M059J (cell line): ENCODE measurements around the gene TBC1D23. TPM values are rescaled to one million over a fixed set of nuclear protein-coding genes. Genes with fewer than 3 reads are reported as not detected.
"Not testable (repeated sequence)": the region's sequence is repeated elsewhere in the genome, so short reads cannot be mapped to it uniquely, and the experiment has no call there.

Experiments used
- DNase-seq: peaks from one replicate; pipeline ENCODE4 v3.0.0-alpha.2; 2012; ENCODE audit warnings: low read depth
- total RNA-seq: library from RNA; depleted of rRNA; stranded (reverse); fragments of >200 nt; shearing (Covaris generic); gene quantifications from 2 replicates; pipeline ENCODE4 v1.2.3, GENCODE V29; 2014

TBC1D23 gene
- total RNA-seq, 1 experiment from 2014 or later: 79.3 TPM

GRCh38 chr3:100256731-100257151 is 4.1 kb upstream of the TBC1D23 start:
- peak; percentile 59 for DNase-seq

GRCh38 chr3:100257586-100257985 is 3.2 kb upstream of the TBC1D23 start:
- peak; percentile 62 for DNase-seq

GRCh38 chr3:100260081-100260684 is 609 bp upstream of the TBC1D23 start:
- peak; percentile 64 for DNase-seq

GRCh38 chr3:100261485-100261903 is 702 bp downstream of the TBC1D23 start:
- DNase-seq: no peak

GRCh38 chr3:100262925-100263324 is 2.1 kb downstream of the TBC1D23 start:
- DNase-seq: not testable (repeated sequence)

GRCh38 chr3:100263583-100263982 is 2.8 kb downstream of the TBC1D23 start:
- peak; percentile 34 for DNase-seq

GRCh38 chr3:100264242-100264641 is 3.5 kb downstream of the TBC1D23 start:
- peak; percentile 26 for DNase-seq

- DNase-seq: no peak
Measured at GRCh38 chr3:100265016-100265415, 4.2 kb downstream of the TBC1D23 start.

- no peak for DNase-seq
Measured at GRCh38 chr3:100266531-100266930, 5.7 kb downstream of the TBC1D23 start.

- DNase-seq: no peak
Measured at GRCh38 chr3:100268156-100268555, 7.4 kb downstream of the TBC1D23 start.

GRCh38 chr3:100269001-100269400 is 8.2 kb downstream of the TBC1D23 start:
- DNase-seq: peak; percentile 32

- DNase-seq: peak; percentile 100
Measured at GRCh38 chr3:100269410-100270214, 8.8 kb downstream of the TBC1D23 start.

GRCh38 chr3:100270215-100270583 is 9.4 kb downstream of the TBC1D23 start:
- no peak for DNase-seq

- no peak for DNase-seq
Measured at GRCh38 chr3:100271522-100271921, 10.7 kb downstream of the TBC1D23 start.

- DNase-seq: not testable (repeated sequence)
Measured at GRCh38 chr3:100272797-100273611, 12.2 kb downstream of the TBC1D23 start.

- no peak for DNase-seq
Measured at GRCh38 chr3:100274361-100274760, 13.6 kb downstream of the TBC1D23 start.

- DNase-seq: no peak
Measured at GRCh38 chr3:100277255-100277800, 16.5 kb downstream of the TBC1D23 start.

- no peak for DNase-seq
Measured at GRCh38 chr3:100278910-100279309, 18.1 kb downstream of the TBC1D23 start.

GRCh38 chr3:100288288-100288894 is 27.6 kb downstream of the TBC1D23 start:
- no peak for DNase-seq

GRCh38 chr3:100289339-100289738 is 28.5 kb downstream of the TBC1D23 start:
- DNase-seq: peak; percentile 30

- DNase-seq: no peak
Measured at GRCh38 chr3:100295089-100295488, 34.3 kb downstream of the TBC1D23 start.

GRCh38 chr3:100297784-100298183 is 37.0 kb downstream of the TBC1D23 start:
- DNase-seq: peak; percentile 54
